GM12865 (cell line): ENCODE data around the gene CCNF.

ENCODE experiments used
- DNase-seq: peaks from one replicate; pipeline ENCODE4 v3.0.0; 2010; ENCODE audit warnings: low read depth
- H3K4me3 ChIP-seq: 2 replicates; pipeline ENCODE4 v1.5.1; 2011; ENCODE audit warnings: mild to moderate bottlenecking, low read depth, low read length, control low read depth
- TF ChIP-seq, protein P1 (sequence below): IDR thresholded peaks from 2 replicates; pipeline ENCODE4 v1.5.1; 2011; ENCODE audit warnings: low read length, control low read depth, low read depth, inconsistent platforms; ENCODE audit not compliant: insufficient read depth; ENCODE audit errors: missing control alignments

Gene CCNF

GRCh38 chr16:2505695-2506094 is 76.4 kb downstream of the CCNF start:
- no peak for DNase-seq
- TF ChIP-seq, protein P1, sequence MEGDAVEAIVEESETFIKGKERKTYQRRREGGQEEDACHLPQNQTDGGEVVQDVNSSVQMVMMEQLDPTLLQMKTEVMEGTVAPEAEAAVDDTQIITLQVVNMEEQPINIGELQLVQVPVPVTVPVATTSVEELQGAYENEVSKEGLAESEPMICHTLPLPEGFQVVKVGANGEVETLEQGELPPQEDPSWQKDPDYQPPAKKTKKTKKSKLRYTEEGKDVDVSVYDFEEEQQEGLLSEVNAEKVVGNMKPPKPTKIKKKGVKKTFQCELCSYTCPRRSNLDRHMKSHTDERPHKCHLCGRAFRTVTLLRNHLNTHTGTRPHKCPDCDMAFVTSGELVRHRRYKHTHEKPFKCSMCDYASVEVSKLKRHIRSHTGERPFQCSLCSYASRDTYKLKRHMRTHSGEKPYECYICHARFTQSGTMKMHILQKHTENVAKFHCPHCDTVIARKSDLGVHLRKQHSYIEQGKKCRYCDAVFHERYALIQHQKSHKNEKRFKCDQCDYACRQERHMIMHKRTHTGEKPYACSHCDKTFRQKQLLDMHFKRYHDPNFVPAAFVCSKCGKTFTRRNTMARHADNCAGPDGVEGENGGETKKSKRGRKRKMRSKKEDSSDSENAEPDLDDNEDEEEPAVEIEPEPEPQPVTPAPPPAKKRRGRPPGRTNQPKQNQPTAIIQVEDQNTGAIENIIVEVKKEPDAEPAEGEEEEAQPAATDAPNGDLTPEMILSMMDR: no peak
- no peak overlapping the region for H3K4me3 ChIP-seq

DNA sequence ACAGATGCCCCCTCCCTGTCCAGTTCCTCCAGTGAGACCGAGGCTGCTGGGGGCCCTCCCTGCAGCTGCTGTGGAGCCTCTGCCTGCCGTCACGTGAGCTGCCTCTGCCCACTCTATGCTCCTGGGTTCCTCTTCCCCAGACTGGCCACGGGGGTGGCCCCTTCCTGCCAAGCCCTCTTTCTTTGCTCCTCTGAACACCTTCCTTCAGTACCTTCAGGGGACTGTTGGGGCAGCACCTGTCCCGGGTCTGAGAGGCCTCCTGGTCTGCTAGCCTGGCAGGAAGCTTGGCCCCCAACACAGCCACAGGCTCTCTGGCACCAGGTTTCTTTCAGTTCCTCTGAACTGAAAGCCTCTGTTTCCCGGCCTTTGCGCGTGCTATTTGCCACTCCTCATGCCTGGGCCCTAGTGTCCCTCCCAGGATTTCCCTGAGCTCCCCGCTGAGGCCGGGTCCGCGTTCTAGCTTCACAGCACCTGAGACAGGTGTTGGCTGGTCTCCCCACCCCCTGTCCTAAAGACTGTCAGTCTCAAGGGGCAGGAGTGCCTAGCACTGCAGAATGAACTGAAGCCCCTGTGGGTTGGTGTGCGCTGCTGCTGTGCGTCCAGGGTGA is 77.9 kb downstream of the CCNF start:
- H3K4me3 ChIP-seq: no peak overlapping the region
- TF ChIP-seq, protein P1: peak; percentile 14
- peak; percentile 79 for DNase-seq

- H3K4me3 ChIP-seq: no peak overlapping the region
- no peak for DNase-seq
- TF ChIP-seq, protein P1: no peak
Measured at GRCh38 chr16:2507665-2508064, 78.4 kb downstream of the CCNF start.
